Measurements from ENCODE around the gene UBAC2. TPM values are rescaled to one million over a fixed set of nuclear protein-coding genes. Genes with fewer than 3 reads are reported as not detected.

UBAC2 gene
- total and polyA plus RNA-seq, 4 donors, result 32.9 to 42.3 (median 35.3) TPM

DNA sequence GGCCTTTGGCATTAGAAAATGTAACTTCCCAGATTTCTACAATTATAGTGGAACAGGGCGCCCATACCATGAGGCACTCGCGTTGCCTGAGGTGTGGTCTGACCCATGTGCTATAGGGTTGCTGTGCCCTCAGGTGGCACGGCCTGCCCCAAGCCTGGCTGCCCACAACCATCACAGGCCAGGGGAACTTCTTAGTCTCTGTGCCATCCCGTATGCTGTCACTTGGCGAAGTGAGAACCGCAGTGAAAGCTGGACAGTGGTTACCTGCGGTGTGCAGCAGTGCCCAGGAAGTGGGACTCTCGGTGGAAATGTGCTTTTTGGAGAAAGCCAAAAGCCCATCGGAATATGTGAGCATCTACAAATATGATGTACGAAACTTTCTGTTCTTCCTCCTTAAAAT lies 194.8 kb downstream of the UBAC2 start:
- TF ChIP-seq, protein P1, sequence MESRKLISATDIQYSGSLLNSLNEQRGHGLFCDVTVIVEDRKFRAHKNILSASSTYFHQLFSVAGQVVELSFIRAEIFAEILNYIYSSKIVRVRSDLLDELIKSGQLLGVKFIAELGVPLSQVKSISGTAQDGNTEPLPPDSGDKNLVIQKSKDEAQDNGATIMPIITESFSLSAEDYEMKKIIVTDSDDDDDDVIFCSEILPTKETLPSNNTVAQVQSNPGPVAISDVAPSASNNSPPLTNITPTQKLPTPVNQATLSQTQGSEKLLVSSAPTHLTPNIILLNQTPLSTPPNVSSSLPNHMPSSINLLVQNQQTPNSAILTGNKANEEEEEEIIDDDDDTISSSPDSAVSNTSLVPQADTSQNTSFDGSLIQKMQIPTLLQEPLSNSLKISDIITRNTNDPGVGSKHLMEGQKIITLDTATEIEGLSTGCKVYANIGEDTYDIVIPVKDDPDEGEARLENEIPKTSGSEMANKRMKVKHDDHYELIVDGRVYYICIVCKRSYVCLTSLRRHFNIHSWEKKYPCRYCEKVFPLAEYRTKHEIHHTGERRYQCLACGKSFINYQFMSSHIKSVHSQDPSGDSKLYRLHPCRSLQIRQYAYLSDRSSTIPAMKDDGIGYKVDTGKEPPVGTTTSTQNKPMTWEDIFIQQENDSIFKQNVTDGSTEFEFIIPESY (IDR thresholded peaks at IDR 0.05), result no peak
- TF ChIP-seq JUND (IDR thresholded peaks at IDR 0.05) (no peak), YY1 (IDR thresholded peaks at IDR 0.05) (no peak), SP1 (IDR thresholded peaks at IDR 0.05) (no peak)
- TF ChIP-seq, protein P2, sequence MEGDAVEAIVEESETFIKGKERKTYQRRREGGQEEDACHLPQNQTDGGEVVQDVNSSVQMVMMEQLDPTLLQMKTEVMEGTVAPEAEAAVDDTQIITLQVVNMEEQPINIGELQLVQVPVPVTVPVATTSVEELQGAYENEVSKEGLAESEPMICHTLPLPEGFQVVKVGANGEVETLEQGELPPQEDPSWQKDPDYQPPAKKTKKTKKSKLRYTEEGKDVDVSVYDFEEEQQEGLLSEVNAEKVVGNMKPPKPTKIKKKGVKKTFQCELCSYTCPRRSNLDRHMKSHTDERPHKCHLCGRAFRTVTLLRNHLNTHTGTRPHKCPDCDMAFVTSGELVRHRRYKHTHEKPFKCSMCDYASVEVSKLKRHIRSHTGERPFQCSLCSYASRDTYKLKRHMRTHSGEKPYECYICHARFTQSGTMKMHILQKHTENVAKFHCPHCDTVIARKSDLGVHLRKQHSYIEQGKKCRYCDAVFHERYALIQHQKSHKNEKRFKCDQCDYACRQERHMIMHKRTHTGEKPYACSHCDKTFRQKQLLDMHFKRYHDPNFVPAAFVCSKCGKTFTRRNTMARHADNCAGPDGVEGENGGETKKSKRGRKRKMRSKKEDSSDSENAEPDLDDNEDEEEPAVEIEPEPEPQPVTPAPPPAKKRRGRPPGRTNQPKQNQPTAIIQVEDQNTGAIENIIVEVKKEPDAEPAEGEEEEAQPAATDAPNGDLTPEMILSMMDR (IDR thresholded peaks at IDR 0.05; ENCODE audit: low read depth, low read length, missing input control), result no peak
- 97% methylated on average over 11 of the region's 11 CpGs for WGBS
- Histone ChIP-seq H3K9me3 (ENCODE audit: control insufficient read depth in 4 of 4, low read length in 3 of 4) (no peaks in the 10 kb centered on the region), H3K9ac (ENCODE audit: low read depth in 1 of 2, low read length in 2 of 2) (no peak overlapping the region), H3K36me3 (ENCODE audit: control insufficient read depth in 4 of 4, insufficient read depth in 3 of 4, low read depth in 1 of 4, low read length in 3 of 4) (no peaks in the 10 kb centered on the region), H3K4me3 (ENCODE audit: low read depth in 1 of 3, low read length in 3 of 3) (no peak overlapping the region), H3K4me1 (ENCODE audit: control insufficient read depth in 4 of 4, insufficient read depth in 4 of 4, low read length in 3 of 4) (no peaks in the 10 kb centered on the region), H3K27me3 (ENCODE audit: control insufficient read depth in 4 of 4, insufficient read depth in 4 of 4, low read length in 3 of 4) (peaks cover 0 to 3% (median 0%) of the 10 kb centered on the region in 4 donors), H3K27ac (ENCODE audit: low read depth in 1 of 2, low read length in 2 of 2) (no peak overlapping the region)
- no peak for DNase-seq (ENCODE audit: low spot score)

DNA sequence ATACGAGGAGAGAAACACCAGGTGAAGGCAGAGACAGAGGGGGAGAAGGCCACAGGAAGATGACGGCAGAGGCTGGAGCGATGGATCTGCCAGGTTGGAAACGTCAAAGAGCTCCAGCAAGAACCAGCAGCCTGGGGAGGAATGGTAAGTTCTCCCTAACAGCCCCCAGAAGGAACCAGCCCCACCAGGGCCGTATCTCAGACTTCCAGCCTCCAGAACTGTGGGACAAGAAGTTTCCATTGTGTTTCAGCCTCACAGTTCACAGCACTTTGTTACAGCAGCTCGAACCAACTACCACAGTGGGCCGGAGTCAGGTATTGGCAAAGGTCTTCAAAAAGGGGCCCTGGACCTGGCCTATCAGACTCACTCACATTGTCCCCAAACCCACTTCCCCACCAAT lies 195.8 kb downstream of the UBAC2 start:
- TF ChIP-seq, protein P1 (IDR thresholded peaks at IDR 0.05), result no peak
- TF ChIP-seq, protein P3, sequence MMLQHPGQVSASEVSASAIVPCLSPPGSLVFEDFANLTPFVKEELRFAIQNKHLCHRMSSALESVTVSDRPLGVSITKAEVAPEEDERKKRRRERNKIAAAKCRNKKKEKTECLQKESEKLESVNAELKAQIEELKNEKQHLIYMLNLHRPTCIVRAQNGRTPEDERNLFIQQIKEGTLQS (IDR thresholded peaks at IDR 0.05), result no peak
- no peak for TF ChIP-seq HNF4G (IDR thresholded peaks at IDR 0.05)
- TF ChIP-seq, protein P2 (IDR thresholded peaks at IDR 0.05; ENCODE audit: low read depth, low read length, missing input control), result no peak
- TF ChIP-seq RXRA (IDR thresholded peaks at IDR 0.05), result no peak
- TF ChIP-seq, protein P4, sequence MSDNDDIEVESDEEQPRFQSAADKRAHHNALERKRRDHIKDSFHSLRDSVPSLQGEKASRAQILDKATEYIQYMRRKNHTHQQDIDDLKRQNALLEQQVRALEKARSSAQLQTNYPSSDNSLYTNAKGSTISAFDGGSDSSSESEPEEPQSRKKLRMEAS (IDR thresholded peaks at IDR 0.05), result no peak
- TF ChIP-seq JUND (IDR thresholded peaks at IDR 0.05), result no peak
- no peak for TF ChIP-seq FOXA2 (IDR thresholded peaks at IDR 0.05)
- no peak for TF ChIP-seq YY1 (IDR thresholded peaks at IDR 0.05)
- no peak for TF ChIP-seq GABPA (IDR thresholded peaks at IDR 0.05 in 1 of 2, conservative IDR thresholded peaks at IDR 0.05 in 1 of 2)
- no peak for TF ChIP-seq TAF1 (conservative IDR thresholded peaks at IDR 0.05)
- no peak for TF ChIP-seq RAD21 (IDR thresholded peaks at IDR 0.05)
- no peak overlapping the region for H3K27ac ChIP-seq (ENCODE audit: low read depth in 1 of 2, low read length in 2 of 2)
- no peaks in the 10 kb centered on the region for H3K4me1 ChIP-seq (ENCODE audit: control insufficient read depth in 4 of 4, insufficient read depth in 4 of 4, low read length in 3 of 4)
- no peak for DNase-seq (ENCODE audit: low spot score)
- H3K9ac ChIP-seq (ENCODE audit: low read depth in 1 of 2, low read length in 2 of 2), result no peak overlapping the region
- 94% methylated on average over 7 of the region's 7 CpGs for WGBS
- H3K4me3 ChIP-seq (ENCODE audit: low read depth in 1 of 3, low read length in 3 of 3), result no peak overlapping the region
- H3K27me3 ChIP-seq (ENCODE audit: control insufficient read depth in 4 of 4, insufficient read depth in 4 of 4, low read length in 3 of 4), result peaks cover 0 to 3% (median 0%) of the 10 kb centered on the region in 4 donors
- no peaks in the 10 kb centered on the region for H3K36me3 ChIP-seq (ENCODE audit: control insufficient read depth in 4 of 4, insufficient read depth in 3 of 4, low read depth in 1 of 4, low read length in 3 of 4)
- no peaks in the 10 kb centered on the region for H3K9me3 ChIP-seq (ENCODE audit: control insufficient read depth in 4 of 4, low read length in 3 of 4)
